Astrocyte of the cerebellum (primary cell): ENCODE data around the gene CIDEB.

Experiments used
- DNase-seq: peaks from one replicate; pipeline ENCODE4 v3.0.0-alpha.2; 2011; ENCODE audit warnings: low read depth
- H3K4me3 ChIP-seq: 2 replicates; pipeline ENCODE4 v1.5.1; 2011; ENCODE audit warnings: mild to moderate bottlenecking, low read depth, low read length, moderate library complexity
- CTCF ChIP-seq: IDR thresholded peaks from 2 replicates; pipeline ENCODE4 v1.5.1; 2012; ENCODE audit warnings: low read length, low read depth, moderate library complexity, mild to moderate bottlenecking; ENCODE audit errors: missing control alignments
- in situ Hi-C: cut with HindIII; loops from 2 replicates; pipeline ENCODE4 v1.10.0; 2017; ENCODE audit warnings: low sequenced_read_pairs

The CIDEB gene

GRCh38 chr14:24274101-24274543 lies 33.7 kb downstream of the CIDEB start:
- in situ Hi-C loops: no loop called here
- no peak for DNase-seq
- no peak overlapping the region for H3K4me3 ChIP-seq
- TF ChIP-seq CTCF: no peak

- TF ChIP-seq CTCF: peak; percentile 4
- no peak for DNase-seq
- no peak overlapping the region for H3K4me3 ChIP-seq
- in situ Hi-C loops: no loop called here
Observed at GRCh38 chr14:24273422-24273998, 34.3 kb downstream of the CIDEB start.

- DNase-seq: no peak
- H3K4me3 ChIP-seq: no peak overlapping the region
- no peak for TF ChIP-seq CTCF
- in situ Hi-C loops: no loop called here
Observed at GRCh38 chr14:24272467-24272866, 35.3 kb downstream of the CIDEB start.

- DNase-seq: no peak
- no peak for TF ChIP-seq CTCF
- in situ Hi-C loops: no loop called here
- H3K4me3 ChIP-seq: peak overlapping the region; percentile 91
Observed at GRCh38 chr14:24271834-24272263, 35.9 kb downstream of the CIDEB start.

GRCh38 chr14:24271134-24271833 lies 36.5 kb downstream of the CIDEB start, which contains the start of gene RABGGTA:
Gene RABGGTA (minus strand): TSS chr14:24271597. CDS start chr14:24271115, 482 bp downstream.
- peak; percentile 59 for TF ChIP-seq CTCF
- peak; percentile 64 for DNase-seq
- in situ Hi-C loops: no loop called here
- peak within 1 kb of the TSS; percentile 91 for H3K4me3 ChIP-seq

- in situ Hi-C loops: no loop called here
- TF ChIP-seq CTCF: no peak
- peak overlapping the region; percentile 91 for H3K4me3 ChIP-seq
Observed at GRCh38 chr14:24270537-24271133, 37.1 kb downstream of the CIDEB start.

More at GRCh38 chr14:24270537-24271133, 37.1 kb downstream of the CIDEB start:
- no peak for DNase-seq
